ENCODE measurements around the gene KCNG1.

The KCNG1 gene

DNA sequence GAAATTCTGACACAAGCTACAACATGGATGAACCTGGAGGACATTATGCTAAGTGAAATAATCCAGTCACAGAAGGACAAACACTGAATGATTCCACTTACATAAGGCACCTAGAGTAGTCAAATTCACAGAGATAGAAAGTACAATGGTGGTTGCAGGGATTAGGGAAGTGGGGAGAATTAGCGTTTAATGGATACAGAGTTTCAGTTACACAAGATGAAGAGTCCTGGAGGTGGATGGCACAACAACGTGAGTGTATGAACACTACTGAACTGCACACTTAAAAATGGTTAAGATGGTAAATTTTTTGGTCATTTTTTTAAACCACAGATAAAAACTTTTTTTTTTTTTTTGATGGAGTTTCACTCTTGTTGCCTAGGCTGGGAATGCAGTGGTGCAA, 39.6 kb downstream of the KCNG1 start:
- no peak overlapping the region for H3K27ac ChIP-seq (ENCODE audit: extremely low read depth, low read depth, low read length)
- no peaks in the 10 kb centered on the region for H3K9me3 ChIP-seq (ENCODE audit: control insufficient read depth, insufficient read depth, low read depth, low read length)
- no peaks in the 10 kb centered on the region for H3K4me1 ChIP-seq (ENCODE audit: control insufficient read depth, insufficient read depth, low read length)
- POLR2A ChIA-PET: no interaction called here
- no peak overlapping the region for H3K4me3 ChIP-seq (ENCODE audit: low read depth, low read length)
- TF ChIP-seq, protein P1, sequence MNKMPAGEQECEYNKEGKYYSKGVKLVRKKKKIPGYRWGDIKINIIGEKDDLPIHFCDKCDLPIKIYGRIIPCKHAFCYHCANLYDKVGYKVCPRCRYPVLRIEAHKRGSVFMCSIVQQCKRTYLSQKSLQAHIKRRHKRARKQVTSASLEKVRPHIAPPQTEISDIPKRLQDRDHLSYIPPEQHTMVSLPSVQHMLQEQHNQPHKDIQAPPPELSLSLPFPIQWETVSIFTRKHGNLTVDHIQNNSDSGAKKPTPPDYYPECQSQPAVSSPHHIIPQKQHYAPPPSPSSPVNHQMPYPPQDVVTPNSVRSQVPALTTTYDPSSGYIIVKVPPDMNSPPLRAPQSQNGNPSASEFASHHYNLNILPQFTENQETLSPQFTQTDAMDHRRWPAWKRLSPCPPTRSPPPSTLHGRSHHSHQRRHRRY (tag by site-specific recombination; IDR thresholded peaks at IDR 0.05): no peak
- TF ChIP-seq ZNF555 (tag by site-specific recombination; conservative IDR thresholded peaks at IDR 0.05) (no peak), ZNF501 (tag by site-specific recombination; IDR thresholded peaks at IDR 0.05) (no peak), ZNF23 (tag by site-specific recombination; IDR thresholded peaks at IDR 0.05; ENCODE audit: borderline replicate concordance) (no peak), FEZF1 (tag by site-specific recombination; IDR thresholded peaks at IDR 0.05) (no peak)
- CTCF ChIA-PET: interaction anchor here (1.5 to 4.3 kb wide), 3 partner anchors 9 to 645 kb away, joined by 3 to 31 read pairs (median 18); no protein-coding TSS in a partner anchor
- H3K36me3 ChIP-seq (ENCODE audit: control insufficient read depth in 2 of 2, insufficient read depth in 1 of 2, low read length in 2 of 2): no peaks in the 10 kb centered on the region

DNA sequence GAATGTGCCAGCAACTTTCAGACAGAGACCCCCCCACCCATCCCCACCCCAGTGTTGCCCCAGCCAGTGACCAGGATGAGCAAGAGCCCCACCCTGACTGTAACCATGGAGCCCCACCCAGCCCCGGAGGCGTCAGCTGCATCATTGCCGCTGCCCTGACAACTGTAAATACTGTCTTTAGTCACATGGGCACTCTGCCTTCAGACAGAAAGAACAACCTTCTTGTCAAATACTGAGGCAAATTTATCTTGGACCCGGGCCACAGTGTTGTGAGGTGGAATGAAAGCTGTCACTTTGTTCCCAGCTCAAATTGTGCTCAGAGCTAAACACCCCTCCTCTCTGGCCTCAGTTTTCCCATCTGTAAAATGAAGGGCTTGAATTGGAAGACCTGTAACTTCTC, 40.5 kb downstream of the KCNG1 start:
- H3K4me1 ChIP-seq (ENCODE audit: control insufficient read depth, insufficient read depth, low read length): no peaks in the 10 kb centered on the region
- H3K9me3 ChIP-seq (ENCODE audit: control insufficient read depth, insufficient read depth, low read depth, low read length): no peaks in the 10 kb centered on the region
- ChIA-PET POLR2A (interaction anchor here (0.6 kb wide), 1 partner anchor 52 kb away, joined by 4 read pairs; no protein-coding TSS in a partner anchor), CTCF (interaction anchor here (0.5 to 4.3 kb wide), 27 partner anchors 9 to 1139 kb away, joined by 3 to 31 read pairs (median 4); partner anchors contain the start of gene BCAS4)
- no peak overlapping the region for H3K4me3 ChIP-seq (ENCODE audit: low read depth, low read length)
- H3K27ac ChIP-seq (ENCODE audit: extremely low read depth, low read depth, low read length): no peak overlapping the region
- H3K36me3 ChIP-seq (ENCODE audit: control insufficient read depth in 2 of 2, insufficient read depth in 1 of 2, low read length in 2 of 2): no peaks in the 10 kb centered on the region
- TF ChIP-seq ZNF510 (tag by site-specific recombination; IDR thresholded peaks at IDR 0.05; ENCODE audit: insufficient replicate concordance): no peak
- no peak for TF ChIP-seq ZNF626 (tag by site-specific recombination; IDR thresholded peaks at IDR 0.05)
- TF ChIP-seq, protein P2, sequence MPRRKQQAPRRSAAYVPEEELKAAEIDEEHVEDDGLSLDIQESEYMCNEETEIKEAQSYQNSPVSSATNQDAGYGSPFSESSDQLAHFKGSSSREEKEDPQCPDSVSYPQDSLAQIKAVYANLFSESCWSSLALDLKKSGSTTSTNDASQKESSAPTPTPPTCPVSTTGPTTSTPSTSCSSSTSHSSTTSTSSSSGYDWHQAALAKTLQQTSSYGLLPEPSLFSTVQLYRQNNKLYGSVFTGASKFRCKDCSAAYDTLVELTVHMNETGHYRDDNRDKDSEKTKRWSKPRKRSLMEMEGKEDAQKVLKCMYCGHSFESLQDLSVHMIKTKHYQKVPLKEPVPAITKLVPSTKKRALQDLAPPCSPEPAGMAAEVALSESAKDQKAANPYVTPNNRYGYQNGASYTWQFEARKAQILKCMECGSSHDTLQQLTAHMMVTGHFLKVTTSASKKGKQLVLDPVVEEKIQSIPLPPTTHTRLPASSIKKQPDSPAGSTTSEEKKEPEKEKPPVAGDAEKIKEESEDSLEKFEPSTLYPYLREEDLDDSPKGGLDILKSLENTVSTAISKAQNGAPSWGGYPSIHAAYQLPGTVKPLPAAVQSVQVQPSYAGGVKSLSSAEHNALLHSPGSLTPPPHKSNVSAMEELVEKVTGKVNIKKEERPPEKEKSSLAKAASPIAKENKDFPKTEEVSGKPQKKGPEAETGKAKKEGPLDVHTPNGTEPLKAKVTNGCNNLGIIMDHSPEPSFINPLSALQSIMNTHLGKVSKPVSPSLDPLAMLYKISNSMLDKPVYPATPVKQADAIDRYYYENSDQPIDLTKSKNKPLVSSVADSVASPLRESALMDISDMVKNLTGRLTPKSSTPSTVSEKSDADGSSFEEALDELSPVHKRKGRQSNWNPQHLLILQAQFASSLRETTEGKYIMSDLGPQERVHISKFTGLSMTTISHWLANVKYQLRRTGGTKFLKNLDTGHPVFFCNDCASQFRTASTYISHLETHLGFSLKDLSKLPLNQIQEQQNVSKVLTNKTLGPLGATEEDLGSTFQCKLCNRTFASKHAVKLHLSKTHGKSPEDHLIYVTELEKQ (tag by site-specific recombination; IDR thresholded peaks at IDR 0.05; ENCODE audit: borderline replicate concordance): peak; percentile 62; the same call in 1 of the 2 replicates
- TF ChIP-seq FEZF1 (tag by site-specific recombination; IDR thresholded peaks at IDR 0.05): no peak
- TF ChIP-seq ZNF549 (tag by site-specific recombination; IDR thresholded peaks at IDR 0.05): no peak
- TF ChIP-seq SP2 (tag by site-specific recombination; IDR thresholded peaks at IDR 0.05): no peak
- TF ChIP-seq ZNF548 (tag by site-specific recombination; IDR thresholded peaks at IDR 0.05): no peak
- TF ChIP-seq HOXA7 (CRISPR knock-in tag; IDR thresholded peaks at IDR 0.05; ENCODE audit: borderline replicate concordance): no peak
- no peak for TF ChIP-seq ZNF426 (tag by site-specific recombination; IDR thresholded peaks at IDR 0.05)
- TF ChIP-seq KLF1 (tag by site-specific recombination; IDR thresholded peaks at IDR 0.05): peak; percentile 80
- TF ChIP-seq ZNF776 (tag by site-specific recombination; IDR thresholded peaks at IDR 0.05; ENCODE audit: borderline replicate concordance): no peak
- no peak for TF ChIP-seq ZNF501 (tag by site-specific recombination; IDR thresholded peaks at IDR 0.05)
- TF ChIP-seq ZNF394 (tag by site-specific recombination; IDR thresholded peaks at IDR 0.05; ENCODE audit: borderline replicate concordance): no peak
- no peak for TF ChIP-seq ZNF571 (tag by site-specific recombination; IDR thresholded peaks at IDR 0.05)
- no peak for TF ChIP-seq EGR2 (tag by site-specific recombination; IDR thresholded peaks at IDR 0.05; ENCODE audit: low read depth)
- TF ChIP-seq ZNF791 (tag by site-specific recombination; IDR thresholded peaks at IDR 0.05): no peak
- no peak for TF ChIP-seq ZNF157 (tag by site-specific recombination; IDR thresholded peaks at IDR 0.05)
